ENCODE measurements around the gene FBXO44.

FBXO44 gene

DNA sequence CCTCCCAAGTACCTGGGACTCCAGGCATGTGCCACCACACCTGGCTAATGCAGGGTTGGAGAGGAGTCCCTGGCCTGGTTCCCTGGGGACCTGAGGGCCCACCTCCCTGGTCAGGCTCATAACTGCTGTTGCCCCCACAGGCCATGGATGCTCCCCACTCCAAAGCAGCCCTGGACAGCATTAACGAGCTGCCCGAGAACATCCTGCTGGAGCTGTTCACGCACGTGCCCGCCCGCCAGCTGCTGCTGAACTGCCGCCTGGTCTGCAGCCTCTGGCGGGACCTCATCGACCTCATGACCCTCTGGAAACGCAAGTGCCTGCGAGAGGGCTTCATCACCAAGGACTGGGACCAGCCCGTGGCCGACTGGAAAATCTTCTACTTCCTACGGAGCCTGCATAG, 13.8 kb downstream of the FBXO44 start:
- no peak for DNase-seq (ENCODE audit: low read depth)
- no peak overlapping the region for H3K4me3 ChIP-seq (ENCODE audit: low read depth, low read length)
- TF ChIP-seq, protein P1, sequence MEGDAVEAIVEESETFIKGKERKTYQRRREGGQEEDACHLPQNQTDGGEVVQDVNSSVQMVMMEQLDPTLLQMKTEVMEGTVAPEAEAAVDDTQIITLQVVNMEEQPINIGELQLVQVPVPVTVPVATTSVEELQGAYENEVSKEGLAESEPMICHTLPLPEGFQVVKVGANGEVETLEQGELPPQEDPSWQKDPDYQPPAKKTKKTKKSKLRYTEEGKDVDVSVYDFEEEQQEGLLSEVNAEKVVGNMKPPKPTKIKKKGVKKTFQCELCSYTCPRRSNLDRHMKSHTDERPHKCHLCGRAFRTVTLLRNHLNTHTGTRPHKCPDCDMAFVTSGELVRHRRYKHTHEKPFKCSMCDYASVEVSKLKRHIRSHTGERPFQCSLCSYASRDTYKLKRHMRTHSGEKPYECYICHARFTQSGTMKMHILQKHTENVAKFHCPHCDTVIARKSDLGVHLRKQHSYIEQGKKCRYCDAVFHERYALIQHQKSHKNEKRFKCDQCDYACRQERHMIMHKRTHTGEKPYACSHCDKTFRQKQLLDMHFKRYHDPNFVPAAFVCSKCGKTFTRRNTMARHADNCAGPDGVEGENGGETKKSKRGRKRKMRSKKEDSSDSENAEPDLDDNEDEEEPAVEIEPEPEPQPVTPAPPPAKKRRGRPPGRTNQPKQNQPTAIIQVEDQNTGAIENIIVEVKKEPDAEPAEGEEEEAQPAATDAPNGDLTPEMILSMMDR (conservative IDR thresholded peaks at IDR 0.05; ENCODE audit: low read depth, low read length): no peak

DNA sequence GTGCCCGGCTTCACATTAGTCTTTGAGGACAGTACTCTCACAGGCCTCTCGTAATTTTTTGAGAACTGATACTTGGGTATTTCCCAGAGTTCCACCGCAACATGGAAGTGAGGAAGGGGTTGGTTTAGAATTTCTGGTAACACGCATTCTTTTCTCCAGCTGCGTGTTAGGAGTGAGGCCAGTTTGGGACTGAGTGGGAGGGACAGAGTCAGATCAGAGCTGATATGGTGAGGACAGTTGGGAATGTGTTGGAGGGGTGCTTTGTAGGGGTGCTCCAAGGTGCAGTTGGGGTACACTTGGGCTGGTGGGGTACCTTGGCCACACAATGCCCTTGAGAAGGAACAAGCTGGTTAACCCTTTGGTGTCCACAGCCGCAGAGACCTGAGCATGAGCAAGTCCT, 16.1 kb downstream of the FBXO44 start:
- no peak overlapping the region for H3K4me3 ChIP-seq (ENCODE audit: low read depth, low read length)
- no peak for DNase-seq (ENCODE audit: low read depth)
- TF ChIP-seq, protein P1 (conservative IDR thresholded peaks at IDR 0.05; ENCODE audit: low read depth, low read length): no peak

DNA sequence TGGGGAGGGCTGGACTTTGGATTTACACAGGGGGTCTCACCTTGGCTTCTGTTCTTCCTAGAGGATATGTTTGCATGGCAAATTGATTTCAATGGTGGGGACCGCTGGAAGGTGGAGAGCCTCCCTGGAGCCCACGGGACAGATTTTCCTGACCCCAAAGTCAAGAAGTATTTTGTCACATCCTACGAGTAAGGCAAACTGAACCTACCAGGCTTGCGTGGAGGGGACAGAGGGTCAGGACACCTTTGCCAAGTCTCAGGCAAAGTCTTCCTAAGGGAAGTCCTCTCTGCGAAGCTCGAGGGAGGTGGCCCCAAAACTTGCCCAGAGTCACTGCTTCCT, 16.5 kb downstream of the FBXO44 start:
- TF ChIP-seq, protein P1 (conservative IDR thresholded peaks at IDR 0.05; ENCODE audit: low read depth, low read length): no peak
- no peak overlapping the region for H3K4me3 ChIP-seq (ENCODE audit: low read depth, low read length)
- no peak for DNase-seq (ENCODE audit: low read depth)

DNA sequence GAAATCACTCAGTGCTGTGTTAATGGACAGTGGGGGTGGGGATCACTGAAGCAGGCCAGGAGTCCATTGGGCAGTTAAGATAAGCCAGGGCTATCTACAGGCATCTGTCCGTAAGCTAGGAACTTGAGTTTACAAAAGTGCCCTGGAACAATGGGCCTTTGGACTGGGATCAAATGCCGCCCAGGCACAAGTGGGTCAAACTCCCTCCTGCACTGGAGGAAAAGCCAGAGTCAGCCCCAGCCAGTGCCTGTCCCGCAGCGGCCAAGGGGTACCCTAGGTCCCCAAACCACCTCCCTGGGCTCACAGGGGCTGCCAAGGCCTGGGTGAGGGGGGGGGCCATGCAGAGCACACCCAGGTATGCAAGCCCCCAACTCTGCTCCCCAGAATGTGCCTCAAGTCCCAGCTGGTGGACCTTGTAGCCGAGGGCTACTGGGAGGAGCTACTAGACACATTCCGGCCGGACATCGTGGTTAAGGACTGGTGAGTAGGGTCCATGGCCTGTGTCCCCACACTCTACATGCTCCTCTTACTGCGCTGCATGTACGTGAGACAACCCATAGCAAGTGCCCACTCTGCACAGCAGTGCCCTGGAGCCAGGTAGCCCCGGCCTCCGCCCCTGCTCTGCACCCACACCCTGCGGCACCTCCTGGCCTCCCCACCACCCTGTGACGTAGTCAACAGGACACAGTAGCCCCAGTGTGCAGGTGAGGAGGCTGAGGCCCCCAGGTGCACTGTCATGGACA, 17.0 kb downstream of the FBXO44 start:
- TF ChIP-seq, protein P1 (conservative IDR thresholded peaks at IDR 0.05; ENCODE audit: low read depth, low read length): no peak
- no peak for DNase-seq (ENCODE audit: low read depth)
- no peak overlapping the region for H3K4me3 ChIP-seq (ENCODE audit: low read depth, low read length)

DNA sequence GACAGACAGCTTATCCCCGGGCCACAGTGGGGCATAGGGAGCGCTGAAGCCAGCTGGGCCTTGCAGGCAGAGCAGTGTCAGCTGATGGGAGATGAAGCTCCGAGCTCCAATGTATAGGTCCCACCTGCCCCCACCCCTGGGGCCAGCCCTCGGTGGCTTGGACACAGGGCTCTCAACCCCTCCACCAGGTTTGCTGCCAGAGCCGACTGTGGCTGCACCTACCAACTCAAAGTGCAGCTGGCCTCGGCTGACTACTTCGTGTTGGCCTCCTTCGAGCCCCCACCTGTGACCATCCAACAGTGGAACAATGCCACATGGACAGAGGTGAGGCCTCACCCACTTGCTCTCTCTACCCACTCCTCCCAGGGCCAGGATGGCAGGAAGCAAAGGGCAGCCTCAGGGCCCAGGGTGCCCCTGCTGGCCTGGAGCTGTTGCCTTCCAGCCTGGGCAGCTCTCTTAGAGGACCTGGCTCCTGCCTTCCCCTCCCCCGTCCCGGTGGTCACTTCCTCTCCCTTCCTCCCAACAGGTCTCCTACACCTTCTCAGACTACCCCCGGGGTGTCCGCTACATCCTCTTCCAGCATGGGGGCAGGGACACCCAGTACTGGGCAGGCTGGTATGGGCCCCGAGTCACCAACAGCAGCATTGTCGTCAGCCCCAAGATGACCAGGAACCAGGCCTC, 18.6 kb downstream of the FBXO44 start:
- TF ChIP-seq, protein P1 (conservative IDR thresholded peaks at IDR 0.05; ENCODE audit: low read depth, low read length): no peak
- DNase-seq (ENCODE audit: low read depth): no peak
- H3K4me3 ChIP-seq (ENCODE audit: low read depth, low read length): no peak overlapping the region

DNA sequence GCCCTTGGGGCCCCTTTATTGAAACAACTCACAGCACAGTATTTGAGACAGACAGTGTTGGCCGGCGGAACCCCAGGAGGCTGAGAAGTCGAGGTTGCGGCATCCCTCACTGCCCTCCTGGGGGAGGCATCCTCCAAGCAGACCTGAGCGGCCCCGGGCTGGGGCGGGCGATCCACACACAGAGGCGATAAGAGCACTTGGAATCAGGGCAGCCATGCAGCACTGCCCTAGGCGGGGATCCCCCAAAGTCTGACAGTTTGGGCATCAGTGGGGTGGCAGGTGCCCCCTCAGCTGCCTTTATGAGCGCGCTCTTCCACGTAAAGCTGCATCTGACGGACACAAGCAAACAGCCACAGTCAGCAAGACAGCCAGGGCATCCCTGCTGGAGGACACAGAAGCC, 19.8 kb downstream of the FBXO44 start:
- no peak overlapping the region for H3K4me3 ChIP-seq (ENCODE audit: low read depth, low read length)
- DNase-seq (ENCODE audit: low read depth): no peak
- TF ChIP-seq, protein P1 (conservative IDR thresholded peaks at IDR 0.05; ENCODE audit: low read depth, low read length): no peak

DNA sequence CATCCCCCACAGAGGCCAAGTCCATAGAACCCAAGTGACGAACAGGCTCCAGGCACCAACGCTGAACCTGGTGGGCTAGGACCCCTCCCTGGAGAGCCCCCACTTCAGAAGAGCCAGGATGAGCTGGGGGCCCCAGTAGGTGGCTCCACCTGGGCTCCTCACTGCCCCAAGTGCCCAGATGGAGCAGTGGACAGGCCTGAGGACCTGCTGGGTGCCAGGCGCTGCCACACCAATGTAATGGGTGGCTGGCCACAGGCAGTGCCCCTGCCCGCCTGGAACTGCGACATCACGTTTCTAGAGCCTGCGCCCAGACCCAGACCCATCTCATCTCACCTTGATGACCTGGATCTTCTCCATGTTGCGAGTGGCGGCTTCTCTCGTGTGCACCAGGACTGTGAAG, 20.6 kb downstream of the FBXO44 start:
- TF ChIP-seq, protein P1 (conservative IDR thresholded peaks at IDR 0.05; ENCODE audit: low read depth, low read length): no peak
- no peak overlapping the region for H3K4me3 ChIP-seq (ENCODE audit: low read depth, low read length)
- no peak for DNase-seq (ENCODE audit: low read depth)

Data from choroid plexus epithelial cell (primary cell).